ENCODE measurements around the gene ADAR. TPM values are rescaled to one million over a fixed set of nuclear protein-coding genes. Genes with fewer than 3 reads are reported as not detected.

The ADAR gene
- polyA plus RNA-seq, 1 experiment = 143 TPM

DNA sequence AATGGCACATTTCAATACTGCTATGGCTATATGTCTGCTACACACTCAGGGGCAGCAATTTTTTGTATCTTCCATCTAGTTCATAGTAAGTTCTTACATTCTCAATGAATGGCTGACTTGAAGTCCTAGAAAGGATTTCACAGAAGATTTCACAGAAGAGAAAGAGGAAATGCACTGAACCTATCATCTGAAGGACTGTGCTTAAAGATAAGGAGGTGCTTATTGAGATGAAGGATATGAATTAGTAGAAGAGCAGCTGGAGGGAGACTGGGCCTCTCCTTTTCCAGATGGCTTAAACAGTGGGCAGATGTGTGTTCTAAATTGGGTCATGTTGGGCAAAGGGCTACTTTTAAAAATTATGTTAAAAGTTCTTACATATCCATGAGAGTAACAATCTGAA lies 14.6 kb downstream of the ADAR start:
- Histone ChIP-seq H3K36me3 (ENCODE audit: control insufficient read depth, insufficient read depth, low read length) (peaks cover 48% of the 10 kb centered on the region), H3K4me3 (ENCODE audit: low read depth, low read length) (no peak overlapping the region), H3K27me3 (ENCODE audit: control insufficient read depth, insufficient read depth, low read length) (no peaks in the 10 kb centered on the region)
- TF ChIP-seq CTCF (IDR thresholded peaks at IDR 0.05; ENCODE audit: insufficient read depth, low read depth, low read length) = no peak
- POLR2A ChIA-PET = no interaction called here
- no peak for DNase-seq (ENCODE audit: low read depth)
- CTCF ChIA-PET = no interaction called here

GRCh38 chr1:154591206-154591605 lies 16.8 kb downstream of the ADAR start:
- CTCF ChIA-PET = interaction anchor here (0.8 kb wide), 2 partner anchors 13 to 169 kb away, joined by 3 read pairs; no protein-coding TSS in a partner anchor
- TF ChIP-seq CTCF (IDR thresholded peaks at IDR 0.05; ENCODE audit: insufficient read depth, low read depth, low read length) = no peak
- H3K4me3 ChIP-seq (ENCODE audit: low read depth, low read length) = no peak overlapping the region
- no peaks in the 10 kb centered on the region for H3K27me3 ChIP-seq (ENCODE audit: control insufficient read depth, insufficient read depth, low read length)
- POLR2A ChIA-PET = no interaction called here
- H3K36me3 ChIP-seq (ENCODE audit: control insufficient read depth, insufficient read depth, low read length) = peaks cover 41% of the 10 kb centered on the region
- no peak for DNase-seq (ENCODE audit: low read depth)

DNA sequence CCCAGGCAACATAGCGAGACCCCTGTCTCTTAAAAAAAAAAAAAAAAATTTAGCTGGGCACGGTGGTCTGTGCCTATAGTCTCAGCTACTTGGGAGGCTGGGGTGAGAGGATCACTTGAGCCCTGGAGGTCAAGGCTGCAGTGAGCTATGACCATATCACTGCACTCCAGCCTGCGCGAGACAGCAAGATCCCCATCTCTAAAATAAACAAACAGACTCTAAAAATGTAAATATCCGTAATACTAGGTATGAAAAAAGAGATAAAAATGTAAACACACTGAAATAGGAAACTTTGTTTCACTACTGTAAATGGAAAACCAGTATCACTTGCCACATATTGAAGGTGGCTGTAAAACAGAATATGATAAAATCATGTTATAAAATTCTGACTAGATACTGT lies 17.2 kb downstream of the ADAR start:
- TF ChIP-seq CTCF (IDR thresholded peaks at IDR 0.05; ENCODE audit: insufficient read depth, low read depth, low read length) = no peak
- CTCF ChIA-PET = interaction anchor here (0.8 kb wide), 1 partner anchor 169 kb away, joined by 3 read pairs; no protein-coding TSS in a partner anchor
- POLR2A ChIA-PET = no interaction called here
- peaks cover 44% of the 10 kb centered on the region for H3K36me3 ChIP-seq (ENCODE audit: control insufficient read depth, insufficient read depth, low read length)
- H3K27me3 ChIP-seq (ENCODE audit: control insufficient read depth, insufficient read depth, low read length) = no peaks in the 10 kb centered on the region
- H3K4me3 ChIP-seq (ENCODE audit: low read depth, low read length) = no peak overlapping the region
- DNase-seq (ENCODE audit: low read depth) = no peak

DNA sequence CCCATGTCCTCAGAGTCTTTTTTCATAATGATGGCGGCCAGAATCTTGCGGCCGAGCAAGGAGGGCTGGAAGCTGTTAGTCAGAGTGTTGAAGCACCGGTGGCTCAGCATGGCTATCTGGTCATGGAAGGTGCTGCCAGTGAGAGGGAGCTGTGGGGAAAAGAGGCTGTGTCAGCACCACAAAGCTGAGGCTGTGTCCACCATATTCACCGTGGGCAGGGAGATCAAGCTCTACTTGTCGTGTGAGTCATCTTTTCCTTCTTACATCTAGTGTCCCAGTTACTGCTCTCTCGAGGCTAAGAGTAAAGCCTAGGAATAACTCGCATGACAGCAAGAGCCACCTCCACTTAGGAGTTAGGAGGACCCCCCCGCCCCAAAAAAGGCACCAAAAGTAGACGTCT lies 18.2 kb downstream of the ADAR start:
- Histone ChIP-seq H3K36me3 (ENCODE audit: control insufficient read depth, insufficient read depth, low read length) (peaks cover 46% of the 10 kb centered on the region), H3K4me3 (ENCODE audit: low read depth, low read length) (no peak overlapping the region), H3K27me3 (ENCODE audit: control insufficient read depth, insufficient read depth, low read length) (no peaks in the 10 kb centered on the region)
- no peak for TF ChIP-seq CTCF (IDR thresholded peaks at IDR 0.05; ENCODE audit: insufficient read depth, low read depth, low read length)
- ChIA-PET CTCF (interaction anchor here (1.0 kb wide), 1 partner anchor 15 kb away, joined by 4 read pairs; no protein-coding TSS in a partner anchor), POLR2A (no interaction called here)
- DNase-seq (ENCODE audit: low read depth) = no peak

GRCh38 chr1:154586641-154587040 lies 21.3 kb downstream of the ADAR start:
- DNase-seq (ENCODE audit: low read depth) = no peak
- TF ChIP-seq CTCF (IDR thresholded peaks at IDR 0.05; ENCODE audit: insufficient read depth, low read depth, low read length) = no peak
- H3K27me3 ChIP-seq (ENCODE audit: control insufficient read depth, insufficient read depth, low read length) = no peaks in the 10 kb centered on the region
- ChIA-PET CTCF (no interaction called here), POLR2A (no interaction called here)
- peaks cover 53% of the 10 kb centered on the region for H3K36me3 ChIP-seq (ENCODE audit: control insufficient read depth, insufficient read depth, low read length)
- no peak overlapping the region for H3K4me3 ChIP-seq (ENCODE audit: low read depth, low read length)
